Peyer's patch (tissue), 4 donors: ENCODE measurements around the gene ORC1. TPM values are rescaled to one million over a fixed set of nuclear protein-coding genes. Genes with fewer than 3 reads are reported as not detected.

ENCODE experiments used
- DNase-seq, 3 donors: peaks; one replicate each; pipeline ENCODE4 v3.0.0-alpha.2; 2017 to 2019
- H3K27ac ChIP-seq, 4 donors: fragments of 200-600 bp; sonication (generic); one replicate each; pipeline ENCODE4 v1.5.1; 2016 to 2019
- H3K27me3 ChIP-seq, 2 donors: fragments of 200-600 bp; sonication (generic); one replicate each; pipeline ENCODE4 v1.5.1; 2019
- H3K36me3 ChIP-seq, 3 donors: fragments of 200-600 bp; sonication (generic); one replicate each; pipeline ENCODE4 v1.5.1; 2016 to 2019
- H3K4me1 ChIP-seq, 4 donors: fragments of 200-600 bp; sonication (generic); one replicate each; pipeline ENCODE4 v1.5.1; 2016 to 2019
- H3K4me3 ChIP-seq, 4 donors: fragments of 200-600 bp; sonication (generic); 1 replicate in 3 of 4; 2 replicates in 1 of 4; pipeline ENCODE4 v1.5.1; 2016 to 2019; ENCODE audit warnings: mild to moderate bottlenecking in 1 of 4
- H3K9me3 ChIP-seq, 4 donors: fragments of 200-600 bp; sonication (generic); one replicate each; pipeline ENCODE4 v1.5.1; 2016 to 2019; ENCODE audit warnings: mild to moderate bottlenecking in 1 of 4
- POLR2A ChIP-seq, 2 donors: fragments of 450-650 bp; IDR thresholded peaks; one replicate each; pipeline ENCODE4 v1.5.1; 2017; ENCODE audit warnings: antibody characterized with exemption in 2 of 2, mild to moderate bottlenecking in 2 of 2, moderate library complexity in 2 of 2
- total RNA-seq, 4 donors: library from RNA; depleted of rRNA; stranded (reverse); fragments of >200 nt; gene quantifications; one replicate each; pipeline ENCODE4 v1.1.0, GENCODE V29; 2016
- TF ChIP-seq, protein P1 (sequence below), 6 experiments: fragments of 450-650 bp in 4 of 6; fragments of 200-600 bp in 2 of 6; sonication (generic) in 1 of 6; IDR thresholded peaks; one replicate each; pipeline ENCODE4 v1.5.1; 2017 to 2019; ENCODE audit warnings: antibody characterized with exemption in 6 of 6, mild to moderate bottlenecking in 3 of 6, moderate library complexity in 1 of 6

Gene ORC1
- total RNA-seq, 4 donors from 2014 or later: 1.5 to 19.0 (median 3.7) TPM

DNA sequence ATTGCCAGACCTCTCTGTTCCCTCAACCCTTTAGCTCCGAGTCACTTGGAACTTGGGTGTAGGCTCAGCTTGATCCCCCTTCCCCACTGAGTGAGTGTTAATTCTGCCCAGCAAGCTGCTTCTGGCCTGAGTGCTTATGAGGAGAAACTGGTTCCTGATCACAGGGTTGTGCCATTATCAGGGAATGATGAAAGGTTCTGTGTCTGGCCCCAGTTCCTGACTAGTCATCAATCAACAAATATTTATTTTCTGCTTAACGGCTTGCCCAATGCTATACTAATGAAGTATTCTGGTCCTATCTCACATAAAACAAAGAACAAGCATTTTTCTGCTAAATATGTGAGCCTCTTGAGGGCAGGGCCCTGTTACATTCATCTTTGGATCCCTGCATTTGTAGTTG is 59.0 kb downstream of the ORC1 start:
- Histone ChIP-seq H3K4me3 (no peak overlapping the region), H3K36me3 (peaks cover 0 to 13% (median 0%) of the 10 kb centered on the region in 3 donors), H3K27ac (no peak overlapping the region), H3K27me3 (no peaks in the 10 kb centered on the region), H3K4me1 (no peaks in the 10 kb centered on the region), H3K9me3 (no peaks in the 10 kb centered on the region)
- TF ChIP-seq POLR2A (IDR thresholded peaks at IDR 0.05): no peak
- TF ChIP-seq, protein P1, sequence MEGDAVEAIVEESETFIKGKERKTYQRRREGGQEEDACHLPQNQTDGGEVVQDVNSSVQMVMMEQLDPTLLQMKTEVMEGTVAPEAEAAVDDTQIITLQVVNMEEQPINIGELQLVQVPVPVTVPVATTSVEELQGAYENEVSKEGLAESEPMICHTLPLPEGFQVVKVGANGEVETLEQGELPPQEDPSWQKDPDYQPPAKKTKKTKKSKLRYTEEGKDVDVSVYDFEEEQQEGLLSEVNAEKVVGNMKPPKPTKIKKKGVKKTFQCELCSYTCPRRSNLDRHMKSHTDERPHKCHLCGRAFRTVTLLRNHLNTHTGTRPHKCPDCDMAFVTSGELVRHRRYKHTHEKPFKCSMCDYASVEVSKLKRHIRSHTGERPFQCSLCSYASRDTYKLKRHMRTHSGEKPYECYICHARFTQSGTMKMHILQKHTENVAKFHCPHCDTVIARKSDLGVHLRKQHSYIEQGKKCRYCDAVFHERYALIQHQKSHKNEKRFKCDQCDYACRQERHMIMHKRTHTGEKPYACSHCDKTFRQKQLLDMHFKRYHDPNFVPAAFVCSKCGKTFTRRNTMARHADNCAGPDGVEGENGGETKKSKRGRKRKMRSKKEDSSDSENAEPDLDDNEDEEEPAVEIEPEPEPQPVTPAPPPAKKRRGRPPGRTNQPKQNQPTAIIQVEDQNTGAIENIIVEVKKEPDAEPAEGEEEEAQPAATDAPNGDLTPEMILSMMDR (IDR thresholded peaks at IDR 0.05): no peak
- no peak for DNase-seq

DNA sequence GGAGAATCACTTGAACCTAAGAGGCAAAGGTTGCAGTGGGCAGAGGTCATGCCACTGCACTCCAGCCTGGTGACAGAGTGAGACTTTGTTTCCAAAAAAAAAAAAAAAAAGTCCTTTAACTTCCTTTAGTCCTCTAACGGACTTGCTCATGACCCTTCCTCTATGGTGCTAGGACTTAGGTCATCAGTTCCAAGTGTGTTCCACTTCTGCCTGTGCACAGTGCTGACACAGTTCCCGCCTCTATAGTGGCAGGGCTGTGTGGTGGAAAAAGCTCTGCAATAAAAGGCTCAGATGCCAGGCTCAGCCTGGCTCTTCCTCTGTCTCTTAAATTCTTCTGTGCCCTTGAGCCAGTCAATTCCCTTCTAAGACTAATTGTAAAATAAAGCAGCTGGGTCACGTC is 60.2 kb downstream of the ORC1 start:
- DNase-seq: no peak
- H3K9me3 ChIP-seq: no peaks in the 10 kb centered on the region
- no peak overlapping the region for H3K27ac ChIP-seq
- no peaks in the 10 kb centered on the region for H3K27me3 ChIP-seq
- TF ChIP-seq, protein P1 (IDR thresholded peaks at IDR 0.05): no peak
- TF ChIP-seq POLR2A (IDR thresholded peaks at IDR 0.05): no peak
- H3K4me1 ChIP-seq: no peaks in the 10 kb centered on the region
- peaks cover 0 to 8% (median 0%) of the 10 kb centered on the region in 3 donors for H3K36me3 ChIP-seq
- no peak overlapping the region for H3K4me3 ChIP-seq

DNA sequence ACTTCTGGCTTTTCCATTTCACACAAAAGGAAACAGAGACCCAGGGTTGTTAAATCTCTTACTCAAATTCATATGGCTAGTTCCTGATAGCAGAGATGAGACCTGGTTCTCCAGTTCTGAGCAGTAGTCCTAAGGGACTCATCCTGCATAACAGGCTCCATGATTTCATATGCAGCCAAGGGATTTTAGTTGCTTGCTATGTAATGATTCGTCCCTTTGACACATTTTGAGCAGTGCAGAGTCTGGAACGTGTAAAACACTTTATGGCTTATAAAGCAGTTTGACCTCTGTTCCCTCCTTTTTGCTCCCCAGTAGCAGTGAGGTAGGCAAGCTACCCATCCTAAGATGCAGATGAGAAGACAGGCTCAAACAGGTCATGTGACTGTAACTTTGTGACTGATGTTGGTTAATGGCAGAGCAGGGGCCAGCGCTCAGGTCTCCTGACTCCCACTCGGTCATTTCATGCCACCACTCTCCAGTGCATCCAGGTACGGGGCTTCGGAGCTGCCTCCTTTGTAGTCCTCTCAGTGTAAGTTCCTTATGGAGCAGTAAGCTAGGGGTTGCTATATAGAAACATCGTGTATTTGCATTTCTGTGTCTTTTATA is 62.5 kb downstream of the ORC1 start:
- no peaks in the 10 kb centered on the region for H3K4me1 ChIP-seq
- no peaks in the 10 kb centered on the region for H3K27me3 ChIP-seq
- TF ChIP-seq, protein P1 (IDR thresholded peaks at IDR 0.05): no peak
- TF ChIP-seq POLR2A (IDR thresholded peaks at IDR 0.05): no peak
- no peak overlapping the region for H3K27ac ChIP-seq
- DNase-seq: no peak
- H3K9me3 ChIP-seq: no peaks in the 10 kb centered on the region
- peaks cover 0 to 6% (median 0%) of the 10 kb centered on the region in 3 donors for H3K36me3 ChIP-seq
- H3K4me3 ChIP-seq: no peak overlapping the region

DNA sequence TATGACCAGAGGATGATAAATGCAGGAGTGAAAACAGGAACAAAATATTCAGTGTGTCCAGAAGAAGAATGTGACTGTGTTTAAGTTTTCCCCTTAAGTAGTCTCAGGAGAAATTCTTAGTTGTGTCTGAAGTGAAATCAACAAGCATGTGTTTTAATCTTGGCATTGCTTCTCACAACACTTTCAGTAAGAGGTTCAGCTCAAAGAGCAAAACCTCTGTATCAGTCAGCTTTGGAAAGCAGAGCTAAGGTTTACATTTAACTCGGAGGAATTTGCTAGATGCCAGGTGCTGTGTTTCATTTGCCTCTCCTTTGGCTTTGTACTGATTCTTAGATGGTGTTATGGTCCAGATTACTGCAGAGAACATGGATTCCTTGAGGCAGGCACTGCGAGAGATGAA is 66.8 kb downstream of the ORC1 start:
- no peaks in the 10 kb centered on the region for H3K27me3 ChIP-seq
- no peak overlapping the region for H3K4me3 ChIP-seq
- no peak for DNase-seq
- H3K36me3 ChIP-seq: peaks cover 0 to 6% (median 0%) of the 10 kb centered on the region in 3 donors
- no peaks in the 10 kb centered on the region for H3K9me3 ChIP-seq
- no peaks in the 10 kb centered on the region for H3K4me1 ChIP-seq
- H3K27ac ChIP-seq: no peak overlapping the region
- TF ChIP-seq POLR2A (IDR thresholded peaks at IDR 0.05): no peak
- TF ChIP-seq, protein P1 (IDR thresholded peaks at IDR 0.05): no peak

DNA sequence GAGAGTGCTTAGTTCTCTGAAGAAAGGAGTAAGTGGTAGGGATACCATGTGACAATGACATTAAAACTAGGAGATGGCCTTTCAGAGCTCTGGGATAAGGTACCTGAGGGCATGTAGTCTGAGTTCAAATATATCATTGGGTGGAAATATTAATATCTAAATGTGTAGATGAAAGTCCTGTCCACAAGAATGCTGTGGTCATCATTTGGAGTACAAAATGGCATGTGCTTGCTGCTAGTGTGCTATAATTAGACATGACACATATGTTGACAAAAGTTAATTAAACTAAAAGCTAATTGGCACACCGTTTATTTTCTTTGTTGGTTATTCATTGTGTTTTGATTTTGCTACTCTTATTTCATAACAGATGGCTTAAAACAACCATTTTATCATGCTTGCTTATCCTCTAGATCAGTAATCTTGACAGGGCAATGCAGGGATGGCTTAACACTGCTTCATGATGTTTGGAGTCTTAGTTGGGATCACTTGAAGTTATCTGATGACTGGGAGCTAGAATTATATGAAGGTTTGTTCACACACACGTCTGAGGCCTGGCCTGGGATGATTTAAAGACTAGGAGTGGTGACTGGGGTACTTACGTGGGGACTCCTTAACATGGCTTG is 69.2 kb downstream of the ORC1 start:
- H3K36me3 ChIP-seq: peaks cover 0 to 6% (median 0%) of the 10 kb centered on the region in 3 donors

More for the DNA sequence above, 69.2 kb downstream of the ORC1 start:
- no peak overlapping the region for H3K27ac ChIP-seq
- DNase-seq: no peak
- H3K4me3 ChIP-seq: no peak overlapping the region
- no peaks in the 10 kb centered on the region for H3K9me3 ChIP-seq
- no peaks in the 10 kb centered on the region for H3K4me1 ChIP-seq
- TF ChIP-seq, protein P1 (IDR thresholded peaks at IDR 0.05): no peak
- TF ChIP-seq POLR2A (IDR thresholded peaks at IDR 0.05): no peak
- H3K27me3 ChIP-seq: no peaks in the 10 kb centered on the region
